Vagina (tissue), 2 donors: Measurements from ENCODE around the gene OR6F1.

Source experiments
- CTCF ChIP-seq, 3 experiments: fragments of 450-650 bp in 2 of 3; fragments of 200-600 bp in 1 of 3; sonication (generic) in 1 of 3; IDR thresholded peaks; one replicate each; pipeline ENCODE4 v1.5.1; 2017 to 2019; ENCODE audit warnings: antibody characterized with exemption in 3 of 3, mild to moderate bottlenecking in 2 of 3, moderate library complexity in 2 of 3
- POLR2A ChIP-seq, 2 donors: fragments of 450-650 bp; IDR thresholded peaks; one replicate each; pipeline ENCODE4 v1.6.1; 2017; ENCODE audit warnings: antibody characterized with exemption in 2 of 2, mild to moderate bottlenecking in 2 of 2, moderate library complexity in 2 of 2
- POLR2AphosphoS5 ChIP-seq, 2 donors: sonication (generic); formaldehyde crosslinking; IDR thresholded peaks; one replicate each; pipeline ENCODE4 v1.9.0; 2017; ENCODE audit warnings: antibody characterized with exemption in 2 of 2, mild to moderate bottlenecking in 2 of 2, low read depth in 1 of 2; ENCODE audit not compliant: insufficient read depth in 1 of 2

GRCh38 chr1:247748041-247748440, 31.6 kb upstream of the OR6F1 start, which contains the start of gene OR14A2:
- TF ChIP-seq POLR2A (IDR thresholded peaks at IDR 0.05) (no peak), CTCF (IDR thresholded peaks at IDR 0.05) (no peak), POLR2AphosphoS5 (IDR thresholded peaks at IDR 0.05; ENCODE audit: insufficient read depth in 1 of 2, low read depth in 1 of 2) (no peak)
